SK-N-SH (cell line): ENCODE results near the gene G2E3. TPM values are rescaled to one million over a fixed set of nuclear protein-coding genes. Genes with fewer than 3 reads are reported as not detected.

Experiments
- CTCF ChIA-PET: fragments of 300-600, 350-600 bp; formaldehyde crosslinking; extraction: SDS; loops from one replicate; lab custom pipeline; 2021; lab: Yijun Ruan, JAX
- POLR2A ChIA-PET: fragments of 350-600 bp; sonication (Branson Sonifier 250); formaldehyde crosslinking; extraction: SDS; loops from one replicate; lab custom pipeline; 2020; ENCODE audit warnings: antibody characterized with exemption, inconsistent platforms; lab: Yijun Ruan, JAX
- DNase-seq: peaks from one replicate; pipeline ENCODE4 v3.0.0; 2012
- H2AFZ ChIP-seq: fragments of 200-600 bp; sonication (generic); 2 replicates; pipeline ENCODE4 v1.8.1; 2016; ENCODE audit warnings: antibody characterized with exemption, mild to moderate bottlenecking, low read depth
- H3F3A ChIP-seq: fragments of 200-600 bp; sonication (generic); replicated peaks from 2 replicates; pipeline ENCODE3; 2016; ENCODE audit warnings: antibody characterized with exemption, mild to moderate bottlenecking; ENCODE audit not compliant: insufficient read depth
- H3K27ac ChIP-seq, 2 experiments: fragments of 200-500 bp in 1 of 2; fragments of 200-600 bp in 1 of 2; sonication (Bioruptor generic) in 1 of 2; sonication (generic), shearing (Covaris generic) in 1 of 2; 2 replicates each; pipeline versions ENCODE4 v1.5.1 to v1.6.1; 2014 to 2016; ENCODE audit warnings: low read depth in 2 of 2, inconsistent platforms in 1 of 2, low read length in 1 of 2, mild to moderate bottlenecking in 1 of 2, mixed read lengths in 1 of 2
- H3K27me3 ChIP-seq: fragments of 200-600 bp; sonication (generic), shearing (Covaris generic); 2 replicates; pipeline ENCODE4 v1.6.1; 2016; ENCODE audit warnings: mixed run types; ENCODE audit not compliant: insufficient read depth
- H3K36me3 ChIP-seq, 2 experiments: fragments of 200-500 bp in 1 of 2; fragments of 200-600 bp in 1 of 2; sonication (Bioruptor generic) in 1 of 2; sonication (generic) in 1 of 2; replicated peaks in 1 of 2; 2 replicates each; pipeline versions ENCODE3 to v1.5.1; 2014 to 2016; ENCODE audit warnings: low read length in 1 of 2, mild to moderate bottlenecking in 1 of 2; ENCODE audit not compliant: insufficient read depth in 2 of 2, control insufficient read depth in 1 of 2
- H3K4me1 ChIP-seq, 2 experiments: fragments of 200-500 bp in 1 of 2; fragments of 200-600 bp in 1 of 2; sonication (Bioruptor generic) in 1 of 2; sonication (generic), shearing (Covaris generic) in 1 of 2; 2 replicates each; pipeline versions ENCODE4 v1.5.1 to v1.6.1; 2014 to 2016; ENCODE audit warnings: low read depth in 1 of 2, low read length in 1 of 2, mixed run types in 1 of 2; ENCODE audit not compliant: insufficient read depth in 2 of 2, control insufficient read depth in 1 of 2
- H3K4me2 ChIP-seq: fragments of 200-600 bp; sonication (generic), shearing (Covaris generic); 2 replicates; pipeline ENCODE4 v1.6.1; 2017; ENCODE audit warnings: mixed run types
- H3K4me3 ChIP-seq, 2 experiments: fragments of 200-500 bp in 1 of 2; fragments of 200-600 bp in 1 of 2; sonication (Bioruptor generic) in 1 of 2; sonication (generic), shearing (Covaris generic) in 1 of 2; 2 replicates each; pipeline versions ENCODE4 v1.5.1 to v1.8.1; 2014 to 2016; ENCODE audit warnings: low read depth in 2 of 2, inconsistent platforms in 1 of 2, low read length in 1 of 2, mild to moderate bottlenecking in 1 of 2, mixed read lengths in 1 of 2, moderate library complexity in 1 of 2
- H3K79me2 ChIP-seq: fragments of 200-600 bp; sonication (generic); 2 replicates; pipeline ENCODE4 v1.8.1; 2017; ENCODE audit warnings: mild to moderate bottlenecking; ENCODE audit not compliant: insufficient read depth
- H3K9ac ChIP-seq: fragments of 200-600 bp; sonication (generic); 2 replicates; pipeline ENCODE4 v1.6.1; 2017; ENCODE audit warnings: mixed run types
- H3K9me2 ChIP-seq: fragments of 200-600 bp; sonication (generic); 2 replicates; pipeline ENCODE4 v1.6.1; 2017; ENCODE audit warnings: mixed run types
- H3K9me3 ChIP-seq: fragments of 200-600 bp; sonication (generic); 2 replicates; pipeline ENCODE4 v1.6.1; 2017; ENCODE audit warnings: mixed run types, mild to moderate bottlenecking, moderate library complexity
- H4K20me1 ChIP-seq: fragments of 200-600 bp; sonication (generic); 2 replicates; pipeline ENCODE4 v1.6.1; 2017; ENCODE audit warnings: mild to moderate bottlenecking, mixed run types; ENCODE audit not compliant: insufficient read depth
- CHD2 ChIP-seq: fragments of 150-350 bp; IDR thresholded peaks from 2 replicates; pipeline ENCODE4 v1.6.1; 2018; ENCODE audit warnings: low read length; ENCODE audit not compliant: partially characterized antibody
- ELF1 ChIP-seq: IDR thresholded peaks from 2 replicates; pipeline ENCODE4 v1.4.0; 2012
- EP300 ChIP-seq, 2 experiments: IDR thresholded peaks; 2 replicates each; pipeline versions ENCODE4 v1.4.0 to v1.6.1; 2012; ENCODE audit warnings: borderline replicate concordance in 1 of 2, low read depth in 1 of 2, low read length in 1 of 2
- EZH2phosphoT487 ChIP-seq: fragments of 200-600 bp; sonication (generic); IDR thresholded peaks from 2 replicates; pipeline ENCODE4 v1.6.1; 2017; ENCODE audit warnings: low read depth, mixed run types, mild to moderate bottlenecking, antibody characterized with exemption, moderate library complexity, borderline replicate concordance
- FOSL2 ChIP-seq: IDR thresholded peaks from 2 replicates; pipeline ENCODE4 v1.4.0; 2012; ENCODE audit warnings: low read depth, mild to moderate bottlenecking, moderate library complexity, borderline replicate concordance
- FOXJ3 ChIP-seq: sonication (generic); formaldehyde crosslinking; IDR thresholded peaks from 2 replicates; pipeline ENCODE4 v1.5.1; 2020; ENCODE audit warnings: mild to moderate bottlenecking, missing genetic modification reagents
- FOXM1 ChIP-seq: IDR thresholded peaks from 2 replicates; pipeline ENCODE4 v1.4.0; 2012; ENCODE audit warnings: low read depth, mild to moderate bottlenecking
- GABPA ChIP-seq: IDR thresholded peaks from 2 replicates; pipeline ENCODE4 v1.4.0; 2012; ENCODE audit warnings: low read depth, mild to moderate bottlenecking
- JUND ChIP-seq: IDR thresholded peaks from 2 replicates; pipeline ENCODE4 v1.4.0; 2012
- MEF2A ChIP-seq: IDR thresholded peaks from 2 replicates; pipeline ENCODE4 v1.4.0; 2012; ENCODE audit warnings: low read depth, borderline replicate concordance
- MXI1 ChIP-seq: IDR thresholded peaks from 2 replicates; pipeline ENCODE4 v1.6.1; 2012; ENCODE audit warnings: mild to moderate bottlenecking, low read depth, low read length, improper control_type of control experiment
- NFIC ChIP-seq: IDR thresholded peaks from 2 replicates; pipeline ENCODE4 v1.4.0; 2012; ENCODE audit warnings: borderline replicate concordance
- NRF1 ChIP-seq: IDR thresholded peaks from 2 replicates; pipeline ENCODE4 v1.6.1; 2012; ENCODE audit warnings: low read depth, mild to moderate bottlenecking, low read length
- TAF1 ChIP-seq: IDR thresholded peaks from 2 replicates; pipeline ENCODE4 v1.6.1; 2012; ENCODE audit warnings: low read depth, mild to moderate bottlenecking, low read length, moderate library complexity, borderline replicate concordance
- TCF12 ChIP-seq: IDR thresholded peaks from 2 replicates; pipeline ENCODE4 v1.4.0; 2012
- WGBS: methylation state at CpG from one replicate; pipeline ENCODE4 v1.1.6; 2017; ENCODE audit warnings: low lambda C conversion rate; 5-methylcytosine and 5-hydroxymethylcytosine counted together
- polyA plus RNA-seq, 3 experiments: library from polyadenylated mRNA; depleted of rRNA; stranded (reverse); fragments of >200 nt; gene quantifications; 2 replicates each; pipeline ENCODE4 v1.2.3, GENCODE V29; 2012
- TF ChIP-seq, protein P1 (sequence below): fragments of 150-350 bp; IDR thresholded peaks from 2 replicates; pipeline ENCODE4 v1.6.1; 2017; ENCODE audit warnings: antibody characterized with exemption, low read length, low read depth, borderline replicate concordance
- TF ChIP-seq, protein P2 (sequence below): IDR thresholded peaks from 2 replicates; pipeline ENCODE4 v1.6.1; 2012; ENCODE audit warnings: mild to moderate bottlenecking, low read depth, low read length, moderate library complexity
- TF ChIP-seq, protein P3 (sequence below): fragments of 150-350 bp; IDR thresholded peaks from 2 replicates; pipeline ENCODE4 v1.6.1; 2016; ENCODE audit warnings: mild to moderate bottlenecking, low read depth, low read length
- TF ChIP-seq, protein P4 (sequence below): IDR thresholded peaks from 2 replicates; pipeline ENCODE4 v1.4.0; 2012; ENCODE audit warnings: low read depth, borderline replicate concordance
- TF ChIP-seq, protein P5 (sequence below): IDR thresholded peaks from 2 replicates; pipeline ENCODE4; 2012

Gene G2E3, protein sequence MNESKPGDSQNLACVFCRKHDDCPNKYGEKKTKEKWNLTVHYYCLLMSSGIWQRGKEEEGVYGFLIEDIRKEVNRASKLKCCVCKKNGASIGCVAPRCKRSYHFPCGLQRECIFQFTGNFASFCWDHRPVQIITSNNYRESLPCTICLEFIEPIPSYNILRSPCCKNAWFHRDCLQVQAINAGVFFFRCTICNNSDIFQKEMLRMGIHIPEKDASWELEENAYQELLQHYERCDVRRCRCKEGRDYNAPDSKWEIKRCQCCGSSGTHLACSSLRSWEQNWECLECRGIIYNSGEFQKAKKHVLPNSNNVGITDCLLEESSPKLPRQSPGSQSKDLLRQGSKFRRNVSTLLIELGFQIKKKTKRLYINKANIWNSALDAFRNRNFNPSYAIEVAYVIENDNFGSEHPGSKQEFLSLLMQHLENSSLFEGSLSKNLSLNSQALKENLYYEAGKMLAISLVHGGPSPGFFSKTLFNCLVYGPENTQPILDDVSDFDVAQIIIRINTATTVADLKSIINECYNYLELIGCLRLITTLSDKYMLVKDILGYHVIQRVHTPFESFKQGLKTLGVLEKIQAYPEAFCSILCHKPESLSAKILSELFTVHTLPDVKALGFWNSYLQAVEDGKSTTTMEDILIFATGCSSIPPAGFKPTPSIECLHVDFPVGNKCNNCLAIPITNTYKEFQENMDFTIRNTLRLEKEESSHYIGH
- polyA plus RNA-seq (2012; rRNA removed) = 2.9 and 5.6 TPM in 2 replicates
- 4.7 and 5.2 TPM in 2 replicates for polyA plus RNA-seq (2012; cell fraction: cytosol; rRNA removed)
- 3.8 and 9.1 TPM in 2 replicates for polyA plus RNA-seq (2012; cell fraction: nucleus; rRNA removed)

DNA sequence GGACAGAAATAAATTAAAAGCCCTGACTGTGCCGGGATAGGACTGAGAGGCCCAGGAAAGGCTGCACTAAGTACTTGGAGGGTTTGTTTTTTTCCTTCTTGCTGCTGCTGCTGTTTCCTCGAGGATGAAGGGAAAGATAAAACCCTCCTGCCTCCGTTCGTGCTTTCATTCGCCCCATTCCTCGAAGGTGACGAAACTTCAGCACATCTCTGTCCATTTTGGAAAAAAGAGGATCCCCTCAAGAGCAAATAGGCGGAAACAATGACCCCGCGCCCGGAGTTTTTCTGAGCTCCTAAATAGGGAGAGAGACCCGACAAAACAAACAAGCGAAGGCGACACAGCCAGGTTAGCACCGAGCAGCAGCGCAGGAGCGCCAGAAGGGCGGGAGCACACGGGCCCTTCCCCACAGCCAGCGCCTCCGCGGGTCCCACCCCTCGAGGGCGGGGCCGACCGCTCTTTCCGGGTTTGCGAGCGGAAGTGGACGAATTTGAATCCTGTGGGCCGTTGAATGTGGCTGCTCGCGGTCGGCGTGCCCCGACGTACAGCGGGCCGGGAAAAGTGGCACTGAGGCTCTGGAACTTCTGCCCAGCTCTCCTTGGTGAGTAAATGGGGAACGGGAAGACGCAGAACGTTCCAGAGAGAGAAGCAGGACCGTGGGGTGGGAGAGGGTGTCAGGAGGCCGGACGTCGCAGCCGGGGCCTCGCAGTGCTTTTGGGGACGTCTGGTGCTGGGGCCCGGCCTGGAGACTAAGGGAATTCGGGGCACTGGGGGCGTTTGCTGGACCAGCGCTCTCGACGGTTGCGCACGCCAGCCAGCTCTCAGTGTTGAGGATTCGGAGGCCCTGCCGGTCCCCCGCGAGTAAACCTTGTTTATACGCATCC is at the start of gene G2E3:
G2E3 (plus strand) TSS at position 484 of the 881 bp plus-strand sequence. CDS start 21,922 bp downstream, outside the sequence.
- no peaks in the 10 kb centered on the region for H3K9me2 ChIP-seq
- peaks cover 6% of the 10 kb centered on the region for H3F3A ChIP-seq
- H3K4me2 ChIP-seq = peak within 1 kb of the TSS; percentile 75
- peak within 1 kb of the TSS; percentile 91 for H2AFZ ChIP-seq
- peaks cover 27% of the 10 kb centered on the region; the same call in 1 of the 2 replicates for H4K20me1 ChIP-seq
- peak; percentile 93 for DNase-seq
- 5% methylated on average over 44 of the region's 62 CpGs for WGBS
- POLR2A ChIA-PET = no interaction called here
- peaks cover 50% of the 10 kb centered on the region for H3K79me2 ChIP-seq
- H3K9me3 ChIP-seq = no peaks in the 10 kb centered on the region
- peaks cover 4 to 9% of the 10 kb centered on the region in 2 experiments for H3K36me3 ChIP-seq
- peak within 1 kb of the TSS; percentile 87 for H3K9ac ChIP-seq
- CTCF ChIA-PET = interaction anchor here (0.8 kb wide), 1 partner anchor 37 kb away, joined by 3 read pairs; no protein-coding TSS in a partner anchor
- H3K27me3 ChIP-seq = no peaks in the 10 kb centered on the region
- H3K4me1 ChIP-seq = peaks cover 8 to 16% of the 10 kb centered on the region in 2 experiments; a peak in 3 of 4 replicates
- peak within 1 kb of the TSS; percentile 96 to 99 for H3K4me3 ChIP-seq
- peak within 1 kb of the TSS; percentile 80 to 82 for H3K27ac ChIP-seq
- TF ChIP-seq, protein P1, sequence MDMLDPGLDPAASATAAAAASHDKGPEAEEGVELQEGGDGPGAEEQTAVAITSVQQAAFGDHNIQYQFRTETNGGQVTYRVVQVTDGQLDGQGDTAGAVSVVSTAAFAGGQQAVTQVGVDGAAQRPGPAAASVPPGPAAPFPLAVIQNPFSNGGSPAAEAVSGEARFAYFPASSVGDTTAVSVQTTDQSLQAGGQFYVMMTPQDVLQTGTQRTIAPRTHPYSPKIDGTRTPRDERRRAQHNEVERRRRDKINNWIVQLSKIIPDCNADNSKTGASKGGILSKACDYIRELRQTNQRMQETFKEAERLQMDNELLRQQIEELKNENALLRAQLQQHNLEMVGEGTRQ = no peak
- TF ChIP-seq NRF1 (0 out of 2 replicates have a peak, but pooled peaks have one; percentile 27), FOXJ3 (no peak), FOSL2 (no peak), EP300 (IDR thresholded peaks at IDR 0.05; ENCODE audit: borderline replicate concordance in 1 of 2, low read depth in 1 of 2, low read length in 1 of 2) (no peak), NFIC (no peak), MXI1 (peak; percentile 55; the same call in 1 of the 2 replicates), CHD2 (peak; percentile 25), GABPA (peak; percentile 86), MEF2A (no peak), TAF1 (peak; percentile 74), ELF1 (peak; percentile 89), TCF12 (no peak), JUND (no peak), FOXM1 (no peak), EZH2phosphoT487 (no peak)
- TF ChIP-seq, protein P2, sequence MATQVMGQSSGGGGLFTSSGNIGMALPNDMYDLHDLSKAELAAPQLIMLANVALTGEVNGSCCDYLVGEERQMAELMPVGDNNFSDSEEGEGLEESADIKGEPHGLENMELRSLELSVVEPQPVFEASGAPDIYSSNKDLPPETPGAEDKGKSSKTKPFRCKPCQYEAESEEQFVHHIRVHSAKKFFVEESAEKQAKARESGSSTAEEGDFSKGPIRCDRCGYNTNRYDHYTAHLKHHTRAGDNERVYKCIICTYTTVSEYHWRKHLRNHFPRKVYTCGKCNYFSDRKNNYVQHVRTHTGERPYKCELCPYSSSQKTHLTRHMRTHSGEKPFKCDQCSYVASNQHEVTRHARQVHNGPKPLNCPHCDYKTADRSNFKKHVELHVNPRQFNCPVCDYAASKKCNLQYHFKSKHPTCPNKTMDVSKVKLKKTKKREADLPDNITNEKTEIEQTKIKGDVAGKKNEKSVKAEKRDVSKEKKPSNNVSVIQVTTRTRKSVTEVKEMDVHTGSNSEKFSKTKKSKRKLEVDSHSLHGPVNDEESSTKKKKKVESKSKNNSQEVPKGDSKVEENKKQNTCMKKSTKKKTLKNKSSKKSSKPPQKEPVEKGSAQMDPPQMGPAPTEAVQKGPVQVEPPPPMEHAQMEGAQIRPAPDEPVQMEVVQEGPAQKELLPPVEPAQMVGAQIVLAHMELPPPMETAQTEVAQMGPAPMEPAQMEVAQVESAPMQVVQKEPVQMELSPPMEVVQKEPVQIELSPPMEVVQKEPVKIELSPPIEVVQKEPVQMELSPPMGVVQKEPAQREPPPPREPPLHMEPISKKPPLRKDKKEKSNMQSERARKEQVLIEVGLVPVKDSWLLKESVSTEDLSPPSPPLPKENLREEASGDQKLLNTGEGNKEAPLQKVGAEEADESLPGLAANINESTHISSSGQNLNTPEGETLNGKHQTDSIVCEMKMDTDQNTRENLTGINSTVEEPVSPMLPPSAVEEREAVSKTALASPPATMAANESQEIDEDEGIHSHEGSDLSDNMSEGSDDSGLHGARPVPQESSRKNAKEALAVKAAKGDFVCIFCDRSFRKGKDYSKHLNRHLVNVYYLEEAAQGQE = no peak
- TF ChIP-seq, protein P3, sequence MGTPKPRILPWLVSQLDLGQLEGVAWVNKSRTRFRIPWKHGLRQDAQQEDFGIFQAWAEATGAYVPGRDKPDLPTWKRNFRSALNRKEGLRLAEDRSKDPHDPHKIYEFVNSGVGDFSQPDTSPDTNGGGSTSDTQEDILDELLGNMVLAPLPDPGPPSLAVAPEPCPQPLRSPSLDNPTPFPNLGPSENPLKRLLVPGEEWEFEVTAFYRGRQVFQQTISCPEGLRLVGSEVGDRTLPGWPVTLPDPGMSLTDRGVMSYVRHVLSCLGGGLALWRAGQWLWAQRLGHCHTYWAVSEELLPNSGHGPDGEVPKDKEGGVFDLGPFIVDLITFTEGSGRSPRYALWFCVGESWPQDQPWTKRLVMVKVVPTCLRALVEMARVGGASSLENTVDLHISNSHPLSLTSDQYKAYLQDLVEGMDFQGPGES = no peak
- TF ChIP-seq, protein P4, sequence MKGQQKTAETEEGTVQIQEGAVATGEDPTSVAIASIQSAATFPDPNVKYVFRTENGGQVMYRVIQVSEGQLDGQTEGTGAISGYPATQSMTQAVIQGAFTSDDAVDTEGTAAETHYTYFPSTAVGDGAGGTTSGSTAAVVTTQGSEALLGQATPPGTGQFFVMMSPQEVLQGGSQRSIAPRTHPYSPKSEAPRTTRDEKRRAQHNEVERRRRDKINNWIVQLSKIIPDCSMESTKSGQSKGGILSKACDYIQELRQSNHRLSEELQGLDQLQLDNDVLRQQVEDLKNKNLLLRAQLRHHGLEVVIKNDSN = no peak
- TF ChIP-seq, protein P5, sequence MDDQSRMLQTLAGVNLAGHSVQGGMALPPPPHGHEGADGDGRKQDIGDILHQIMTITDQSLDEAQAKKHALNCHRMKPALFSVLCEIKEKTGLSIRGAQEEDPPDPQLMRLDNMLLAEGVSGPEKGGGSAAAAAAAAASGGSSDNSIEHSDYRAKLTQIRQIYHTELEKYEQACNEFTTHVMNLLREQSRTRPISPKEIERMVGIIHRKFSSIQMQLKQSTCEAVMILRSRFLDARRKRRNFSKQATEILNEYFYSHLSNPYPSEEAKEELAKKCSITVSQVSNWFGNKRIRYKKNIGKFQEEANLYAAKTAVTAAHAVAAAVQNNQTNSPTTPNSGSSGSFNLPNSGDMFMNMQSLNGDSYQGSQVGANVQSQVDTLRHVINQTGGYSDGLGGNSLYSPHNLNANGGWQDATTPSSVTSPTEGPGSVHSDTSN = no peak
